NCI-H146 (cell line): ENCODE results near the gene PXT1.
"Not testable (repeated sequence)": the region's sequence is repeated elsewhere in the genome, so short reads cannot be mapped to it uniquely, and the experiment has no call there.

Experiments
- DNase-seq: peaks from one replicate; lab custom pipeline; 2025; lab: John Stamatoyannopoulos, UW

The PXT1 gene

GRCh38 chr6:36442671-36443470 is at the start of gene PXT1, which contains the start of gene KCTD20:
PXT1 (minus strand) TSS chr6:36442854; CDS start chr6:36426082, 16,772 bp downstream.
KCTD20 (plus strand) TSS chr6:36443000; CDS start chr6:36470098, 27,098 bp downstream.
- peak; percentile 90 for DNase-seq

DNA sequence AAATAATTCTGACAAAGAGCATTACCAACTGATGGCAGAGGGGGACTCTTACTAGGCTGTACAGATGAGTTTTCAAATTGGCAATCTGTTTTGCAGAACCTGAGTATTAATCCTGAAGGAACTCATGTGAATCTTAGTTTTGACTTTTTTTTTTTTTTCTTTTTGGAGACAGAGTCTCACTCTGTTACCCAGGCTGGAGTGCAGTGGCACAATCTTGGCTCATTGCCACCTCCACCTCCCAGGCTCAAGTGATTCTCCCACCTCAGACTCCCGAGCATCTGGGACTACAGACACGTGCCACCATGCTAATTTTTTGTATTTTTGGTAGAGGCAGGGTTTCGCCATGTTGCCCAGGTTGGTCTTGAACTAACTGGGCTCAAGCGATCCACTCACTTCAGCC is 49.4 kb upstream of the PXT1 start:
- no peak for DNase-seq

GRCh38 chr6:36491378-36491965 is 48.8 kb upstream of the PXT1 start:
- DNase-seq = no peak

GRCh38 chr6:36489426-36489825 is 46.8 kb upstream of the PXT1 start:
- no peak for DNase-seq

- DNase-seq = no peak
Observed at GRCh38 chr6:36488221-36488620, 45.6 kb upstream of the PXT1 start.

- no peak for DNase-seq
Observed at GRCh38 chr6:36487698-36488097, 45.0 kb upstream of the PXT1 start.

GRCh38 chr6:36484736-36485135 is 42.1 kb upstream of the PXT1 start:
- no peak for DNase-seq

DNA sequence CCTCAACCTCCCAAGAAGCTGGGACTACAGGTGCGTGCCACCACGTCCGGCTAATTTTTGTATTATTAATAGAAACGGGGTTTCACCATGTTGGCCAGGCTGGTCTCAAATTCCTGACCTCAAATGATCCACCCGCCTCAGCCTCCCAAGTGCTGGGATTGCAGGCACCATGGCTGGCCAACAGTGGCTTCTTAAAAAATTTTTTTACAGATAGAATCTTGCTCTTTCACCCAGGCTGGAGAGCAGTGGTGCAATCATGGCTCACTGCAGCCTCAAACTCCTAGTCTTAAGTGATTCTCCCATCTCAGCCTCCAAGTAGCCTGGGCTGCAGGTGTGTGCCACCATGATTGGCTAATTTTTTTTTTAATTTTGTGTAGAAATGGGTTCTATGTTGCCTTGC is 40.7 kb upstream of the PXT1 start:
- DNase-seq = not testable (repeated sequence)

DNA sequence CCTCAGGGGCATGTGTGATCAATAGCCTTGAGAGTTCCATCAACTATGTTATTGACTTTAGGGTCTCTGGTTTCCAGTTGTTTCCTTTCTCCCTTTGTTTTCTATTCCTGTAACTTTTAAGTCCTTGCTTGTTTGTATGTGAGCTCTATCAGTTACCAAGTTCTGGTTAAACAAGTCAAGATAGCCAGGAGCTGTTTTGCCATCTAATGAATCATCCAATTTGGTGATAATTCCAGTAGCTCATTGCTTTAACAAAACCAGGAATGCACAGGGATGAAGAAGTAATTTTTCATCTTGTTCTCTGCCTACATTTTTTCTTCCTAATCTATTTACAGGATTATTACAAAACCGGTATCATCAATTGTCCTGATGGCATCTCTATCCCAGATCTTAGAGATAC is 36.6 kb upstream of the PXT1 start:
- no peak for DNase-seq

DNA sequence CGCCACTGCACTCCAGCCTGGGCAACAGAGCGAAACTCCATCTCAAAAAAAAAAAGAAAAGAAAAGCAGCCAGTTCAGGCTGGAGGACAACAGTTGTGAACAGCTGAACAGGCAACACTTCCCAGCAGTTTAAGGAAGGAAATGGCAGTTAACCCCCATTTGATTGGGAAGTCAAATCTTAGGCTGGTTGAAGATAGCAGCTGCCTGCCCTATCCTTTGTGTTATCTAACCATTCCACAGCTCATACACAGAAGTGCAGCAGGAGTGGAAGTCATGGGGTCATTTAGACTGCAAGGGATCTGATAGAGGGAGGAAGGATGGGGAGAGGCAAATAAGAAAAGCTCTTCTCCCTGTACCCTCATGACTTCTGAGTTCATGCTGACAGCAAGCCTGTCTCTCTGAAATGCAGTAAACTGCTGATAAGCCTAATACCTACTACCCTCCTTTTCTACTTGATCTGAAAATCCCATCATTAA is 35.4 kb upstream of the PXT1 start:
- no peak for DNase-seq

DNA sequence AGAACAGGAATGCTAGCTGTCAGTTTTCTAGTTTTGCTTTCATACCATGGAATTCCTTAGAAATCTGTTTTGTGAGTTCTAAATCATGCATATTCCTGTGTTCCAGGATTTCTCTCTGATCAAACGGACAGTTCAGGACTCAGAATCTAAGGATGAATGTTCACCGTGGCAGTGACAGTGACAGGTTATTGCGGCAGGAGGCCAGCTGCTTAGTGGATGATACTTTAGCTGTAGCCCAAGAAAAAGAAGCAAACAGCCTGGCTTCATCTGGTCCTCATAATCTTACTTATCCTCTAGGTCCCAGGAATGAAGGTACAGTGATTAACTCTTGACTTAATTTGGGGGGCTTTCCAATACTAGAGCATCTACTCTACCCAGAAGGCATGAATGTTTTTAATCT is 27.3 kb upstream of the PXT1 start:
- DNase-seq = no peak

DNA sequence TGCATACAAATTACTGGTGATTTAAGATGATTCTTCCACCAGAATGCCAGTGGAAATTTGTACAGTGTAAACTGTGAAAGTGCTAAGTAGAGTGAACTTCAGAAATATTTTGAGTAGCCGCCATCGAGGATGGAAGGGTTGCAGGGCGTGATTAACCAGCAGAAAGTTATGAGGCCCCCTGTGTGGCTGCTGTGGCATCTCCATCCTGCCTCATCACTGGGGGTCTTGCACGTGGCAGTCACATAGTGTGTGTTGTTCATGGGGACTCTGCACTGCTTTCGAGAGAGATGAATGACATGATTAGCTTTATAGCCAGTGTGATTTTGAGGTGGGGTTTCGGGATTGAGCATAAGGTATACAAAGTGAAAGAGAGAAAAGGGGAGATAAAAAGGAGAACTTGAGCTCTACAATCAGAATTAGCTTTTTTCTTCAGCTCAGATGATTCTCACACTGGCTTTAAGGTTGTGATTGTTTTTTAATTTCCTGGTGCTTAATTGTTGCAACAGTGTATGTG is 26.6 kb upstream of the PXT1 start:
- DNase-seq = no peak

DNA sequence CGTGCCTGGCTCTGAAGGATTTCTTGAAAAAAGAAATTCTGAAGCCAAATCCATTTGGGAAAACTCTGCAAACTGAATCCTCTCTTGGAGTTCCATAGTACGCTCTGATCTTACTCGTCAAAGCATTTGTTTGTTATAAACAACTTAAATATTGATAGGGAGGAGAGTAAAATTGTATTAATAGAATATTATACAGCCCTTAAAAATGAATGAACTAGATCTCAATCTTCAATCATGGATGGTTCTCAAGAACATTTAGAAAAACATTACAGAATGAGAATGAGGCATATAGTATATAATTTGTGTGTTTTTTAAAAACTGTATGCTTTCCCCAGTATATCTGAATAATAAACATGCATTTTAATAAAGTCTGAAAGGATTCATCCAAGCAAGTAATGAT is 25.0 kb upstream of the PXT1 start:
- no peak for DNase-seq

- no peak for DNase-seq
Observed at GRCh38 chr6:36464233-36464632, 21.6 kb upstream of the PXT1 start.

- DNase-seq = no peak
Observed at GRCh38 chr6:36463676-36464075, 21.0 kb upstream of the PXT1 start.

DNA sequence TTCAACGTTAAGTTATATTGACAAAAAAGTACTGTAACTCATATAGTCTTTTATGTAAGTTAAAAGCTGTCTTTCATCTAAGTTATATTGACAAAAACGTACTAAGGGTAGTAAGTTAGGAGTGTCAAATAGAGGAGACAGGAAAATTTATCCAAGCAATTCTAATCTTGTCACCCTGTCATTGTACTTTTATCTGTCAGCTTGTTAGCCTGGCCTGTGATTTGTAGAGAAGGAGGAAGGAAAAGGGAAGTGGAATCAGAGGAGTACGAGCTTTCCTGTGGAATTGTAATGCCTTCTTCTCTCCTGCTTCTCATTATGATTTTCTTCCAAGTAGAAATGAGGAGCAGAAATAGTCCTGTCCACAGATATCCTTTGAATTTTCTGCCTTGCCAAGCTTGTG is 19.0 kb upstream of the PXT1 start:
- DNase-seq = no peak

DNA sequence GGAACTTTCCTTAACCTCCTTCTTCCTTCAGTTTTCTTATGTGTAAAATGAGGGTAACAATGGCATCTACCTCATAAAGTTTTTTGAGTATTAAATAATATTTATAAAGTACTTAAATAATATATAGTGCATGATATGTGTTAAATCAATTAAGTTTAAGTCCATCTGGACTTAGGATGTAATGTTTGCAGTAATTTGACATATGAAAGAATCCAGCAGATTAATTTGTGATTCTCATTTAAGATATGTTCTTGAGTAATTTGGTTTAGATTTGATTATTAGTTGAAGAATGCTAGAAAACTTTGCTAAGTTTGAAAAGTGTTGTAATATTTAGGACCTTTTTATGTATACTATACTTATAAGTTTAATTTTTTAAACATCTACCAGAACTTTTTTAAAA is 18.3 kb upstream of the PXT1 start:
- no peak for DNase-seq

- DNase-seq = no peak
Observed at GRCh38 chr6:36459501-36459900, 16.8 kb upstream of the PXT1 start.

DNA sequence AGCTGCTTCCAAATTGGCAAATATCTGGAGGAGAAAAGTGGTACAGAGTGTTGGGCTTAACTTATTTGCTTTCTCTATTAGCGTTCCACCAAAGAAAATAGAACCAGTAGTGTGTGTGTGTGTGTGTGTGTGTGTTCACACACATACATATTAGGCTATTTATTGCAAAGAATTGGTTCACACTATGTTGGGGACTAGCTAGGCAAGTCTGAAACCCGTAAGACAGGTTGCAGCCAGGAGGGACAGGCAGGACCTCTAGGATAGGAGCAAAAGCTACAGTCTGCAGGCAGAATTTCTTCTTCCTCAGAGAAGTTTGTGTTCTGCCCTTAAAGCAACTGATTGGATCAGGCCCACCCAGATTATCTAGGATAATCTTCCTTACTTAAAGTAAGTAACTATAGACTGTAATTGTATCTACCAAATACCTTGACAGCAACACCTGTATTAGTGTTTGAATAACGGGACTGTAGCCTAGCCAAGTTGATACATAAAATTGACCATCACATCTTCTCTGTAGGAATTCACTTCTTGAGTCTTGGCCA is 12.9 kb upstream of the PXT1 start:
- DNase-seq = no peak

DNA sequence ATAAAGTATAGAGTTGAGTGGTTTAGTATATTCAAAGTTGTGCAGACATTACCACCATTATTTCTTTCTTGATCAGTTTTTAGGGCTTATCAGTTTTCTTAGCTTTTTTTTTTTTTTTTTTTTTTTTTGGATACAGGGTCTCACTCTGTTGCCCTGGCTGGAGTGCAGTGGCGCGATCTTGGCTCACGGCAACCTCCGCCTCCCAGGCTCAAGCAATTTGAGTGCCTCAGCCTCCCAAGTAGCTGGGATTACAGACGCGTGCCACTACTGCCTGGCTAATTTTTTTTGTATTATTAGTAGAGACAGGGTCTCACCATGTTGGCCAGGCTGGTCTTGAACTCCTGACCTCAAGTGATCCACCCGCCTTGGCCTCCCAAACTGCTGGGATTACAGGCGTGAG is 10.2 kb upstream of the PXT1 start:
- DNase-seq = not testable (repeated sequence)

GRCh38 chr6:36449173-36449572 is 6.5 kb upstream of the PXT1 start:
- DNase-seq = not testable (repeated sequence)

DNA sequence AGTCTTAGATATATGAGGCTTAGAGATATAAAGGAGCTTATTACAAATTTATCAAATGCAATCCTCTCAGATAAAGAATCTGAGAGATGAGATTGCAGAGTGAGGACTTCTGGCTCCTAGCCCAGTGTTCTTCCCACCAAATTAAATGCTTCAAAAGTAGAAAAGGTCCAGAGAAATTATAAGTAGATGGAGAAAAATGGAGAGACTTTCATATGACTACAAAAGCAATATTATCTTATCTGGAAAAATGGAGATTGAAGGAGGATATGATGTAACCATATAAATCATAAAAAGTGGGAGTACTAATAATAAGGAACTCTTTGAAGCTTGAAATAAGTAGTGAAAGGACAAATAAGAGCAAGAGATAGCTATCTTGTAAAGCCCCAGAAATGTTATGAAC is 3.0 kb upstream of the PXT1 start:
- DNase-seq = no peak

DNA sequence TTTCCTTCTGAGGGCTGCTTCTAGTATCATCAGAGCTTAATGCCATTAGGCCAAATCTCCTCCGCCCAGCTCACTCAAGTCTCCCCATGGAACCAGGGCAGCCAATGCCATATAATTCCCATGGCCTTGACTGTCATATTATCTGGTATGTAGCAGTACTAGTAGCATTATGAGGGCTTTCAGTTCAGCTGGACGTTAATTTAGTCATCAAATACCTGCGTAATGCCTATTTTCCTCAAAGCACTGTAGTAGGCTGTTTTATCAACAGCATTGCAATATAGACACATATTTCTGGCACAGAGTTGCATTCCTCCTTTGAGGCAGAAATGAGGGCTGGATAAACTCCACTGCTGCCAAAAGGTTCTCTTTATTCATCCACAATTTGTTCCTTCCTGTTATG is 1.8 kb upstream of the PXT1 start:
- DNase-seq = no peak
